AG04450 (cell line): Measurements from ENCODE around the gene ITGB1. TPM values are rescaled to one million over a fixed set of nuclear protein-coding genes. Genes with fewer than 3 reads are reported as not detected.
A peak's percentile ranks its signal among the peaks of the same experiment; 100 is the strongest.

Experiments
- CTCF ChIA-PET: fragments of 300-600, 350-600 bp; formaldehyde crosslinking; extraction: SDS; loops from one replicate; lab custom pipeline; 2022; ENCODE audit warnings: antibody characterized with exemption, inconsistent platforms; lab: Charles Lee
- POLR2A ChIA-PET: fragments of 350-600 bp; formaldehyde crosslinking; extraction: SDS; loops from one replicate; lab custom pipeline; 2021; ENCODE audit warnings: antibody characterized with exemption, inconsistent platforms; lab: Yijun Ruan, JAX
- DNase-seq: peaks from one replicate; pipeline ENCODE4 v3.0.0-alpha.2; 2011; ENCODE audit warnings: low read depth, low spot score
- H3K27ac ChIP-seq: one replicate; pipeline ENCODE4 v1.5.1; 2012; ENCODE audit warnings: low read depth, low read length, control low read depth
- H3K27me3 ChIP-seq: one replicate; pipeline ENCODE4 v1.6.0; 2012; ENCODE audit warnings: low read length; ENCODE audit not compliant: control insufficient read depth, insufficient read depth
- H3K4me3 ChIP-seq: 2 replicates; pipeline ENCODE4 v1.5.1; 2011; ENCODE audit warnings: mild to moderate bottlenecking, low read depth, low read length, control low read depth
- H3K9me3 ChIP-seq: 2 replicates; pipeline ENCODE4 v1.5.1; 2012; ENCODE audit warnings: low read length; ENCODE audit not compliant: control insufficient read depth, insufficient read depth
- polyA plus RNA-seq: library from polyadenylated mRNA; depleted of rRNA; stranded (reverse); fragments of >200 nt; gene quantifications from 2 replicates; pipeline ENCODE4 v1.2.3, GENCODE V29; 2011
- TF ChIP-seq, protein P1 (sequence below): IDR thresholded peaks from 2 replicates; pipeline ENCODE4 v1.5.1; 2011; ENCODE audit warnings: low read depth, low read length, control low read depth, inconsistent platforms

Gene ITGB1
- polyA plus RNA-seq, 1 experiment, result 2,796 TPM

DNA sequence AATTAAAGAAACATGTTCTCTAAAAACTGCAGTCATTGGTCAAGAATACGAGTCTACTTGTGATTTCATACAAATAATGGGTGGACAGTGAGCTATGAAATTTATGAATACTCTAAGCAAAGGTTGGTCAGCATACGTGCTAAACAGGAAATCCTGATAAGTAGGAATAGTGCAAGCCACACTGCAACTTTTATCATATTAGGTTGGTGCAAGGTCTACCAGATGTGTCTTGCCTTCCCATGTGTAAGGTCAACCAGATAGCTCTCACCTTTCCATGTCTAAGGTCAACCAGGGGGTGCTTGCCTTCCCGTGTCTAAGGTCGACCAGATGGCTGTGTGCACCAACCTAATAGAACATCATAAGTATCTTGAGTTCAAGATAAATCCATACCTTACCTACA lies 2.0 kb upstream of the ITGB1 start:
- CTCF ChIA-PET, result interaction anchor here (1.0 kb wide), 1 partner anchor 49 kb away, joined by 4 read pairs; no protein-coding TSS in a partner anchor
- POLR2A ChIA-PET, result interaction anchor here (0.6 to 1.8 kb wide), 2 partner anchors 20 to 334 kb away, joined by 3 to 21 read pairs; no protein-coding TSS in a partner anchor
- Histone ChIP-seq H3K27ac (no peak overlapping the region), H3K27me3 (no peaks in the 10 kb centered on the region), H3K9me3 (no peaks in the 10 kb centered on the region), H3K4me3 (peak overlapping the region; percentile 80)
- TF ChIP-seq, protein P1, sequence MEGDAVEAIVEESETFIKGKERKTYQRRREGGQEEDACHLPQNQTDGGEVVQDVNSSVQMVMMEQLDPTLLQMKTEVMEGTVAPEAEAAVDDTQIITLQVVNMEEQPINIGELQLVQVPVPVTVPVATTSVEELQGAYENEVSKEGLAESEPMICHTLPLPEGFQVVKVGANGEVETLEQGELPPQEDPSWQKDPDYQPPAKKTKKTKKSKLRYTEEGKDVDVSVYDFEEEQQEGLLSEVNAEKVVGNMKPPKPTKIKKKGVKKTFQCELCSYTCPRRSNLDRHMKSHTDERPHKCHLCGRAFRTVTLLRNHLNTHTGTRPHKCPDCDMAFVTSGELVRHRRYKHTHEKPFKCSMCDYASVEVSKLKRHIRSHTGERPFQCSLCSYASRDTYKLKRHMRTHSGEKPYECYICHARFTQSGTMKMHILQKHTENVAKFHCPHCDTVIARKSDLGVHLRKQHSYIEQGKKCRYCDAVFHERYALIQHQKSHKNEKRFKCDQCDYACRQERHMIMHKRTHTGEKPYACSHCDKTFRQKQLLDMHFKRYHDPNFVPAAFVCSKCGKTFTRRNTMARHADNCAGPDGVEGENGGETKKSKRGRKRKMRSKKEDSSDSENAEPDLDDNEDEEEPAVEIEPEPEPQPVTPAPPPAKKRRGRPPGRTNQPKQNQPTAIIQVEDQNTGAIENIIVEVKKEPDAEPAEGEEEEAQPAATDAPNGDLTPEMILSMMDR, result no peak
- DNase-seq, result no peak

DNA sequence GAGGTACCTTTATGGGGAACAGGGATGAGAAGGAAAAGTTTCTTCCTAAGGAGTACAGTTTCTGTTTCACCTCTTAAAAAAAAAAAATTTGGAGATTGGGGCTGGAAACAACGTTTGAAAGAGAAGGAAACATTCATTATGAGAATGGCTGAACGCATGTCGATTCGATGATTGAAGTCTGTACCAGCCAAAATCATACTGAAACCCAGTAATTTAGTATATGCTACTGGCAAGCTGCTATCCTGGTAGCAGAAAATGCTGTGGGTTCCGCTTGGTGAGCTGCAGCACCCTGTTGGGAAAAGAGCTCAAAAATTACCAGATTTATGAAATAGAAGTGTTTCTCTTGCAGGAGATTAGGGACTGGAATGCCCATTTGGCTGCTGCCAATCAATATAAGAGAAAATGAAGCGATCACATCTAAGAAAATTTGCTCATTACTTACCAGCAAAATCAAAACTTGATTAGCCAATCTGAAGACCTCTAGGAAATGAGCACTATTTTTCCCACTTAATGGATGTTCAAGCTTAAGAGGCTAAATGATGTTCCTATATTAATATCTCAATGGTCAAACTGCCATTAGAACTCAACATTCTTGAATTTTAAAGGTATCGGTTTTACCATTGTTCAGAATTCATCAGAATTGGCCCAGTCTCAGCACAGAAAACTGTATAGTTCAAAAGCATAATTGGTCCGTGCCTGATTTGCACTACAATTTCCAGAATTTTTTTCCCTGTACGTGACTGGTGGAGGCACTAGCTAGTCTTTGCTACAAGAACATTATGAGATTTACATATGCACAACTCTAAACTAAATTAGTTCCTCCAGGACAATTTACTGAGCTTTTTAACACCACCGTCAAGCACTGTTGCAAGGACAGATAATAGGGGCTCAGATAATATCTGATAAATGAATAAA lies 1.2 kb upstream of the ITGB1 start:
- POLR2A ChIA-PET, result interaction anchor here (0.6 to 1.8 kb wide), 4 partner anchors 21 to 335 kb away, joined by 3 to 21 read pairs (median 3); no protein-coding TSS in a partner anchor
- no peak for DNase-seq
- no peaks in the 10 kb centered on the region for H3K27me3 ChIP-seq
- peak overlapping the region; percentile 99 for H3K27ac ChIP-seq
- H3K4me3 ChIP-seq, result peak overlapping the region; percentile 80
- CTCF ChIA-PET, result interaction anchor here (0.7 to 1.0 kb wide), 3 partner anchors 25 to 50 kb away, joined by 3 to 4 read pairs (median 3); no protein-coding TSS in a partner anchor
- no peaks in the 10 kb centered on the region for H3K9me3 ChIP-seq
- TF ChIP-seq, protein P1, result no peak

DNA sequence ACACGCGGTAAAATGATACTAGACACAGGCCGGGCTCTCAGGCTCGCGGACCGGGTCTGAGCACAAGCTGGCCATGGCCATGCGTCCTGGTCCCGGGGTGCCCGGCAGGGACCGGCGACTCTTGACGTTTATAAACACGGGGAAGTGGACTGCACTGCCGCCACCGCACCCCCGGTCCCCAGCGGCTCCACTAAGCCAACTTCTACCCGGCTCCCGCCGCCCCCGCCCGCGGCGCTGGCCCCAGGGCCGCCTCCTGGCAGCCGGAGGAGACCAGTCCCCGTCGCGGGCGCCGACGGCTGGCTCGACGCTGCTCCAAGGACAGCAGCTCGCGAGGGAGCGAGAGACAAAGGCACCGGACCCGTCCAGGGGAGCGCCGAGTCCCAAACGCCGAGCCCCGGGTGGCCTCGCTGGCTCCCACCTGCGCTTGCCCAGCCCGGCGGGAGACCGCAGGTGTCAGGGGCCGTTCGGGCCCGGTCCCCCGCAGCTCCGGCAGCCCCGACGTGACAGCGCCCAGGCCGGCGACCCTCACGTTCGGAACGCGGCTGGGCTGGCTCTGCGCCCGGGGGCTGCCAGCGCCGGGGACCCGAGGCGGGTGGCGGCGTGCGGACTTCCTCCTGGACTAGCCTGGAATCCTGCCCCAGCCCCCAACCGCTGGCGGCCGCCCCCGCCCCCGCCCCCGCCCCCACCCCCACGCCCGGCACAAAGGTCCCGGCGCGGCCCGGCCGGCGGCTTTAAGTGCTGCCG lies 517 bp downstream of the ITGB1 start:
- no peak for DNase-seq
- ChIA-PET POLR2A (interaction anchor here (4.8 kb wide), 1 partner anchor 24 kb away, joined by 28 read pairs; no protein-coding TSS in a partner anchor), CTCF (interaction anchor here (1.3 kb wide), 1 partner anchor 52 kb away, joined by 4 read pairs; no protein-coding TSS in a partner anchor)
- Histone ChIP-seq H3K4me3 (peak overlapping the region; percentile 79), H3K9me3 (no peaks in the 10 kb centered on the region), H3K27me3 (no peaks in the 10 kb centered on the region), H3K27ac (peak overlapping the region; percentile 54)
- TF ChIP-seq, protein P1, result no peak

DNA sequence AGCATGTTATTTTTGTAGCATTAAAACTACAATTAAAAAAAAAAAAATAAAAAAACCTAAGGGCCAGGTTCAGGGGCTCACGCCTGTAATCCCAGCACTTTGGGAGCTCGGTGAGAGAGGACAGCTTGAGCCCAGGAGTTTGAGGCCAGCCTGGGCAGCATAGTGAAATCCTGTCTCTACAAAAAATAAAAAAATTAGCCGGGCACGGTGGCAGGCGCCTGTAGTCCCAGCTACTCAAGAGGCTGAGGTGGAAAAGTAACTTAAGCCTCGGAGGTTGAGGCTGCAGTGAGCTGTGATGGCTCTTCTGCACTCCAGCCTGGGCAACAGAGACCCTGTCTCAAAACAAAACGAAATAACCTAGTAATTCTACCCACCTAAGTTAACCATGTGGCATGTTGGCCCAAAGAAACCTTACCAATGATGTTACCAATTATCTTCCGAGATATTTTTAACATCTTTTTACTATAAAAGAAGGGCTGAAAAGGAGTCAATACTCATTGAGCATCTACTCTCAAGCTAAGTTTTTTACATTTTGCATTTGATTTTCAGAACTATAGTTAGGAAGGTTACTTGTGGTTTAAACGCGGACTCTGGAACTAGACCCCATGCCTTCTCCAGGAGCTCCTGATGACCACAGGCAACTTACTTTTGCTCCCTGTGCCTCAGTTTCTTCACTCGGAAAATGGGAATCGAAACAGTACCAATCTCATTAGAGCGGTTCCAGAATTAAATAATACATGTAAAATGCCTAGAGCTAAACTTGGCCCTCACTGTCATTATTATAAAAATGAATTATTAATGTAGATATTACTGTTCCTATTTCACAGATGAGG lies 1.4 kb downstream of the ITGB1 start:
- POLR2A ChIA-PET, result interaction anchor here (0.9 to 4.8 kb wide), 2 partner anchors 25 to 49 kb away, joined by 6 to 28 read pairs; no protein-coding TSS in a partner anchor

More for the DNA sequence above, 1.4 kb downstream of the ITGB1 start:
- Histone ChIP-seq H3K27ac (peak overlapping the region; percentile 54), H3K9me3 (no peaks in the 10 kb centered on the region), H3K4me3 (peak overlapping the region; percentile 79), H3K27me3 (no peaks in the 10 kb centered on the region)
- TF ChIP-seq, protein P1, result no peak
- DNase-seq, result no peak
- CTCF ChIA-PET, result interaction anchor here (1.3 kb wide), 1 partner anchor 53 kb away, joined by 4 read pairs; no protein-coding TSS in a partner anchor
